HepG2 (cell line): ENCODE data around the gene CC2D1A.

Experiments
- ATF1 ChIP-seq: IDR thresholded peaks from 2 replicates; pipeline ENCODE4 v1.6.1; 2016; ENCODE audit warnings: mild to moderate bottlenecking, control low read depth
- BRCA1 ChIP-seq: sonication (generic); formaldehyde crosslinking; IDR thresholded peaks from 2 replicates; pipeline ENCODE4 v1.4.0; 2020; ENCODE audit warnings: missing genetic modification reagents
- CTCF ChIP-seq: sonication (generic); formaldehyde crosslinking; IDR thresholded peaks from 2 replicates; pipeline ENCODE4 v1.5.0; 2020; ENCODE audit warnings: mild to moderate bottlenecking, missing genetic modification reagents, moderate library complexity
- HBP1 ChIP-seq: IDR thresholded peaks from 2 replicates; pipeline ENCODE4 v1.6.1; 2016; ENCODE audit warnings: low read depth, control low read depth
- HMG20B ChIP-seq: conservative IDR thresholded peaks from 2 replicates; pipeline ENCODE4 v1.6.1; 2016; ENCODE audit warnings: missing genetic modification reagents, missing compliant biosample characterization
- JUN ChIP-seq: sonication (generic); formaldehyde crosslinking; IDR thresholded peaks from 2 replicates; pipeline ENCODE4 v1.4.0; 2020; ENCODE audit warnings: mild to moderate bottlenecking, missing genetic modification reagents
- MLXIP ChIP-seq: sonication (generic); formaldehyde crosslinking; IDR thresholded peaks from 2 replicates; pipeline ENCODE4 v1.9.0; 2021; ENCODE audit warnings: missing genetic modification reagents, borderline replicate concordance
- PHF8 ChIP-seq: sonication (generic); formaldehyde crosslinking; IDR thresholded peaks from 2 replicates; pipeline ENCODE4 v1.5.0; 2020; ENCODE audit warnings: missing genetic modification reagents
- RXRA ChIP-seq: sonication (generic); formaldehyde crosslinking; IDR thresholded peaks from 2 replicates; pipeline ENCODE4 v1.5.1; 2020; ENCODE audit warnings: missing genetic modification reagents
- SMAD1 ChIP-seq: sonication (generic); formaldehyde crosslinking; IDR thresholded peaks from 2 replicates; pipeline ENCODE4 v1.4.0; 2020; ENCODE audit warnings: missing genetic modification reagents, low read depth, mild to moderate bottlenecking, borderline replicate concordance
- ZNF143 ChIP-seq: sonication (generic); formaldehyde crosslinking; IDR thresholded peaks from 2 replicates; pipeline ENCODE4 v1.4.0; 2020; ENCODE audit warnings: missing genetic modification reagents
- ZNF350 ChIP-seq: sonication (generic); formaldehyde crosslinking; IDR thresholded peaks from 2 replicates; pipeline ENCODE4 v1.4.0; 2020; ENCODE audit warnings: mild to moderate bottlenecking, low read depth, missing genetic modification reagents, borderline replicate concordance
- ZNF512 ChIP-seq: sonication (generic); formaldehyde crosslinking; IDR thresholded peaks from 2 replicates; pipeline ENCODE4 v1.4.0; 2020; ENCODE audit warnings: mild to moderate bottlenecking, missing genetic modification reagents

GRCh38 chr19:13881692-13882418 is 24.1 kb upstream of the CC2D1A start:
- TF ChIP-seq BRCA1 (CRISPR knock-in tag) (no peak), ZNF350 (CRISPR knock-in tag) (no peak), HMG20B (CRISPR knock-in tag) (no peak), SMAD1 (CRISPR knock-in tag) (no peak), ZNF512 (CRISPR knock-in tag) (no peak), HBP1 (CRISPR knock-in tag) (no peak), PHF8 (CRISPR knock-in tag) (no peak), ATF1 (CRISPR knock-in tag) (no peak), CTCF (CRISPR knock-in tag) (no peak; the same call in 1 of the 2 replicates), JUN (no peak), MLXIP (CRISPR knock-in tag) (no peak), ZNF143 (CRISPR knock-in tag) (no peak), RXRA (CRISPR knock-in tag) (no peak; the same call in 1 of the 2 replicates)
